Brain pericyte (primary cell): Measurements from ENCODE around the gene SCUBE2.

Experiments
- DNase-seq: peaks from one replicate; pipeline ENCODE4 v3.0.0-alpha.2; 2012; ENCODE audit warnings: low read depth, low spot score

The SCUBE2 gene

DNA sequence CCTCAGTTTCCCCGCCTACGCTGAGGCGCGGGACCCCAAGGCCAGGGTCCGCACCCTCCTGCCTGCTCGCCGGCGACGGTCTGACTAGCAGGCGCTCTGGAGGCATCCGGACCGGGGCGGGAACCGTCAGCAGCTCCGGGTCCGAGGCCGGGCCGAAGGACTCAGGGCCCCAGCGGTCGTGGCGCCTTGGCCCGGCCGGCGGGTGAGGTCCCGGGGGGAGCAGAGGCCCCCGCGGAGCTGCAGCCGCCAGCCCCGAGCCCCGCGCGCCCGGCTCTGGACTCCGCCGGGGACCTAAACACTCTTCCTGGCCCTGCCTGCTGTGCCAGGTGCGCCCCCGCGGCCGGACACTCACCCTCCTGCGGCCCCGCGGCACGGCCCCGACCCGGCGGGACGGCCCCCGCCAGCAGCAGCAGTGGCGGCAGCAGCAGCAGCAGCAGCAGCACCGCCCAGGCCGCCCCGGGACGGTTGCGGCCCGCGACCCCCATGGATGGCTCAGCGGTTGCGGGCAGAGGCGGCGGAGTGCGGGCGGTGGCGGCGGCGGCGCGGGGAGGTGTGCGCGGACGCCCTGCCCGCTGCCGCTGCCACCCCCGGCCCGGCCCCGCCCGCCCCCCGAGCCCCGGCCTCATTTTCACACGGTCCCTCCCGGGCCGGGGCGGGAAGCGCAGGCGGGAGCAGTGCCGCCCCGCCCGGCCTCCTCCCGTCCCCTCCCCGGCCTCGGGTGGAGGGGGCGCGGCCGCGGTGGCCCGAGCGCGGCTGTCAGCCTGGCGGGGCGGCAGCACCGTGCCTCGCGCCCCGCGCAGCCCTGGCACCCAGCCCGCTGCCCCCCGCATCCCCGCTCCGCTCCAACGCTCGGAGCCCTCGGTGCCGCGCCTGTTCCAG is at the start of gene SCUBE2:
Gene SCUBE2, minus strand, starts transcription at position 556 of the 879 bp plus-strand sequence. Its CDS starts 71 bp downstream, at position 485.
- DNase-seq: no peak

DNA sequence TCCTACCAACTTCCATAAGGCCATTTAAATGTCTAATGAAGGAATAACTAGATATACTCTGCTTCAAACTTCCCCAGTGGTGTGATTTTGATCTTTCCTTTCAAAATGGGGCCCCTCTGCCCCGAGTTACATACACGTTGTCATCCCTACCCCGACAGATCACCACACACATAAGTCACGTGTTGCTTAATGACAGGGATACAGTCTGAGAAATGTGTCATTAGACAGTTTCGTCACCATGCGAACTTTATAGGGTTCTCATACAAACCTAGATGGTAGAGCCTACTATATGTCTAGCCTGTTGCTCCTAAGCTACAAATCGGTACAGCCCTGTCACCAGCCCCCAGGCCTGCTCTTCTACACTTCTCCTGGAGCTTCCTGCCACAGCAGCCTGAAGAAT is 49.8 kb upstream of the SCUBE2 start:
- no peak for DNase-seq

DNA sequence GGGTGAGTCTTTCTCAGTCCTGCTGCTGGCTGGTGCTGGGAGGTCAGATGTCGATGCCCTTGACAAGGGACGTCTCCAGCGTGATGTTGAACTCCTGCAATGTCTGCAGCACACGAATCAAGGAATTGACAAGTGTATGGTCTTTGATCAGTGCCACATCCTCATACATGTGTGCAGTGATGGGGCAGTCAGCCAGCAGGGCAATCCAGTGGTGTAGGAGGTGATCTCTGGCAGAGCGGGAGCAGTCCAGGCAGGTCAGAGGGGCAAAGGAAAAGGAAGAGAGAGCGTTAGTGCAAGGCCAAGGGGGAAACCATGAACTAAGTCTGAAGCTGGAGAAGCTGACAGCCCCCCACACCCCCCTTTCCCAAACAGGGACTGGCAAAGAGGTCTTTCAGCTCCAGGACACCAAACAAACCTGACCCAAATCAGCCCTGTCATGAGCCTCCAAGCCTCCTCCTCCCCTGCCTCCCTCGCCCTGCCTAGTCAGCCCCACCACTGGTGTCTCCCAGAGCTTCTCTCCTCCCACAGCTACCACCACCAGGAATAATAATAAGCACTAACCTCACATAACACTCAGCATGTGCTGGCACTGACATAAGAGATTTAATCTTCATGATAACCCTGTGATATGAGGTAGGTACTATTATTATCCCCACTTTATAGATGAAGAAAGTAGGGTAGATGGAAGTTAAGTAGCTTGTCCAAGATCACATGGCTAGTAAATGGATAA is 48.4 kb upstream of the SCUBE2 start:
- no peak for DNase-seq

DNA sequence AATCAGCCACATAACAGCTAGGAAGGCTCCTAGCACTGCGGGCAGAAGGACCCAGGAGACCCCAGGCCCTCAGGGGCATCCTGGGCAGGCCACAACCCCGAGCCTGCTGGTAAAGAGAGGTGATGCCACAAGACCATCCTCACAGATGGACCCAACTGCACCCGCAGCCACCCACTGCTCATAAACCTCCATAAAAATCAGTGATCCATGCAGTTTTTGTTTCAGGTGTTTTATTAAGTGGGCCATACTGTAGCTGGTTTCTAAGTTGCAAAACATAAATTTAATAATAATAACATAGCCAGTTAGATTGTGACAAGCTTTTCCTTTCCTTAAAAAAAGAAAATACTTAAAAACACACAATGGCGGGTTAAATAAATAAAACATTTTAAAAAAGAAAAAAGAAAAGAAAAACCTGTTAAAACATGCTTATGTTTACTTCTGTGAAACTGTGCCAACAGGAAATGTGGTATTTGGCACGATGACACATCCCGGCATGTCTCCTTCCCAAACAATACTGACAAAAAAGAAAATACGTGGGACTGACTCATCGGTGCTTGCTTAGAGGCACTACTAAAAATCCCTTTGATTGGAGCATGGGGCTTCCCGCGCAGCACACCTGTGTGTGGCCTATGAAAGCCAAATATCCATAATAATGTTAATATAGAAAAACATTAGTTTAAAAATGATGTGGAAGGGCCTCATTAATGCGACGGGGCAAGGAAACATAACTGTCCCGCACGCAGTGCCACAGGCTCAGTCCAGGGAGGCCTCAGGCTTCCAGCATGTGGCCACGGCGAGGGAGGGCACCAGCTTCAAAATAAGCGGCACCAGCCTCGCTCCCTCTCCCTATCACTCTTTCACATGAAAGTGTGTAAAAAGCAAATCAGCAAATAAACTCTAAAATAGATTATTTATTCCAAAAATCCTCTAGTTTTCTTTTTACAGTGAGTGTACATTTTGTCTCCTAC is 47.5 kb upstream of the SCUBE2 start:
- DNase-seq: peak; percentile 88

- no peak for DNase-seq
Observed at GRCh38 chr11:9138133-9138453, 46.7 kb upstream of the SCUBE2 start.

GRCh38 chr11:9137293-9138132 is 46.1 kb upstream of the SCUBE2 start:
- DNase-seq: peak; percentile 53

DNA sequence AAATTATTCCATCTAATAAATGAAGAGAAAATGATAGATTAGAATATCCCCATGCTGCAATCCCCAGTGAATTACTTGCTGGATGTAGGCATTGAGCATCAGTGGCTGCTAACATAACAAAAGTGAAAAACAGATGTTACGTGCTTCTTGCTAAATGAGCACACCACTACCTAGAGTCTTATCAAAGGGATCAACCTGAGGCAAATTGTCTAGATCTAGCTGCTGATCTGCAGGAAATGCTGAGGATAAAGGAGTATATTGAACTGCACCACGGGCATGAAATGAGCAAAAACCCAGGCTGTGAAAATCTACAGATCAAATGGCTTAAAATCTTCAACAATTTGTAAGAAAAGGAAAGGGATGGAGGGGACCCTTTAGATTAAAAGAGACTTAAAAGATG is 45.3 kb upstream of the SCUBE2 start:
- DNase-seq: no peak

GRCh38 chr11:9133956-9134355 is 42.6 kb upstream of the SCUBE2 start:
- no peak for DNase-seq

GRCh38 chr11:9132203-9132878 is 40.9 kb upstream of the SCUBE2 start:
- no peak for DNase-seq

GRCh38 chr11:9130297-9130696 is 38.9 kb upstream of the SCUBE2 start:
- no peak for DNase-seq

- DNase-seq: no peak
Observed at GRCh38 chr11:9126636-9127035, 35.2 kb upstream of the SCUBE2 start.

- DNase-seq: no peak
Observed at GRCh38 chr11:9125185-9125886, 33.9 kb upstream of the SCUBE2 start.

DNA sequence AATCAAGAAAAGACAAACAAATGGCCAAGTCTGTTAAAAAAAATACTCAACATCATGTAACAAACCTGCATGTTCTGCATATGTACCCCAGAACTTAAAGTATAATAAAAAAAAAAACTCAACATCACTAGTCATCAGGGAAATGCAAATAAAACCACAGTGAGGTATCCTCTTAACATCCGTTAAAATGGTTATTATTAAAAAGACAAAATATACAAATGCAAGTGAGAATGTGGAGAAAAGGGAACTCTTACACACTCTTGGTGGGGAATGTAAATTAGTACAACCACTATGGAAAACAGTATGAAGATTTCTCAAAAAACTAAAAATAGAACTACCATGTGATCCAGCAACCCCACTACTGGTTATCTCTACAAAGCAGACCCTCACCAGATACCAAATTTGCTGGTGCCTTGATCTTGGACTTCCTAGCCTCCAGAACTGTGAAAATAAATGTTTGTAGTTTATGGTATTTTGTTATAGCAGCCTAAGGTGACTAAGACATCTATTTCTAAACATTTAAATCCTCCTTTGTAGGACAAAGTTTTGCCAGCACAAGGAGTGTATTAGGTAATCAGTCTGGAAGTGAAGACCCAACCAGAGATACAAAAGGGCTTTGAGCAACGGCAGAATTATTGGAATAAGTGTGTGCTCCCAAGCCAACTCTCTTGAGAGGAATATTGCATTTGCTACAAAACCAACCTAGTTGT is 32.4 kb upstream of the SCUBE2 start:
- DNase-seq: no peak

DNA sequence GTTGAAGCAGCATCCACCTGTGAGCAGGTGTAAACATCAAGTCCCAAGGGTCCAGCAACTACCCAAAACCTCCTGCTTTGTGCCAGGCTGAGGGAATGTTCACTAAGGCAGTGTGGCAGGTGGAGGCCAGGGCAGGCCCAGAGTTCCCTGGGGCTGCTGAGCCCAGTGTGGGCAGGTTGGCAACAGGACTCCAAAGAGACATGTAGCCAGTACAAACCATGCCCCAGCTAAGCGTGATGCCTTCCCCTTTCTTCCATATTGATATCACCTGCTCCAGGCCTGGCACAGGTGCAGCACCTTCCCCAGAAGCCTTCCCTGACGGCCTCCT is 30.0 kb upstream of the SCUBE2 start:
- no peak for DNase-seq

- DNase-seq: no peak
Observed at GRCh38 chr11:9120664-9121468, 29.5 kb upstream of the SCUBE2 start.

DNA sequence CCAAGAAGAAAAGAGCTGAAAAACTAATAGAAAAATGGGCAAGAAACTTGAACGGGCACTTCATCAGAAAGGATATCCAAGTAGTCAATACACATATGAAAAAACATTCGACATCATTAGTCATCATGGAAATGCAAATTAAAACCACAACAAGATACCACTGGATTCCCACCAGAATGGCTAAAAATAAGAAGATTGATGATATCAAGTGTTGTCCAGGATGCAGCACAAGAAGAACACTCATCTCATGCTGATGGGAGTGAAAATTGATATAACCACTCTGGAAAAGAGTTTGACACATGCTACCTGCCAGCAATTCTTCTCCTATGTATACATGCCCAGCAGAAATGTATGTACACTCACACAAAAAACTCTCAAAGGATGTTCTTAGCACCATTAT is 26.9 kb upstream of the SCUBE2 start:
- DNase-seq: no peak

- DNase-seq: no peak
Observed at GRCh38 chr11:9112075-9112474, 20.7 kb upstream of the SCUBE2 start.
